Activated CD4-positive, alpha-beta T cell treated with anti-CD3 and anti-CD28 coated beads, Interleukin-2, amount 50 U/mL, for 16 hours (primary cell): ENCODE results near the gene BMP6.

Source experiments
- DNase-seq: peaks from one replicate; pipeline ENCODE4 v3.0.0-alpha.2; 2020

Gene BMP6

GRCh38 chr6:7747901-7748504 lies 22.1 kb downstream of the BMP6 start:
- no peak for DNase-seq

DNA sequence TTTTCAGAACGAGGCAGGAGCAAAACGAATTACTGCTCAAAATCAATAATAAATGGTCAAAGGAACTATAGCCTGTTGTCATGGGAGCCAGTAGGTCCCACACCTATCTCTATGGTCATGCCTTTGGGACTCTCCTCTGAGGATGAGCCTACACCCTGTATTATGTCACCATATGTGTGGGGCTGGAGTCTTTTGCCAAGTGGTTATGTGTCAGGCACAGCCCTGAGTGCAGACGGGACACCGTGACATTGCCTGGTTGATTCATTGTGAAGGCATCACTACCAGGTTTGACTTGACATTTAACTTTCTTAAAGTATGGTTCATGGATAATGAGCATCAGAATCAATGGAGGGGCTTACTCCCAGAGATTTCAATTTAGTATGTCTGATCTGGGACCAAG lies 23.6 kb downstream of the BMP6 start:
- DNase-seq: no peak

GRCh38 chr6:7750197-7750596 lies 24.3 kb downstream of the BMP6 start:
- DNase-seq: no peak

DNA sequence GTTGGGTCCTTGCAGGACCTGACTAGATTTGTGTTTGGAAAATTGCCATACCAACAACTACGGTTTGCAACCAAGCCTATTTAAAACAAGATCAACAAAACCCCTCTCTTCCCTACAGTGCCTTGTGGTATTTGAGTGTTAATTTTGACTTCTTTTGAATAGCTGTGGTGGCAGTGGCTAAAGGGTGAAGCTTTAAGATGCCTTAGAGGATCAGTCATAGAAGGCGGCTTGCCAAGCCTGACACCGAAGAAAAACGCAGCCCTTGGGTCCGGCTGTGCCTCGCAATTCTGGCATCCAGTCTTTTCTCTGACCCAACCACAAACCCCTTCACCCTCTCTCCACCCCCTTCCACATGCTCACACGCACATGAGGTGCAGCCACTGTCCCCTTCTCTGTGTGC lies 32.6 kb downstream of the BMP6 start:
- DNase-seq: no peak

GRCh38 chr6:7759320-7759719 lies 33.4 kb downstream of the BMP6 start:
- no peak for DNase-seq

DNA sequence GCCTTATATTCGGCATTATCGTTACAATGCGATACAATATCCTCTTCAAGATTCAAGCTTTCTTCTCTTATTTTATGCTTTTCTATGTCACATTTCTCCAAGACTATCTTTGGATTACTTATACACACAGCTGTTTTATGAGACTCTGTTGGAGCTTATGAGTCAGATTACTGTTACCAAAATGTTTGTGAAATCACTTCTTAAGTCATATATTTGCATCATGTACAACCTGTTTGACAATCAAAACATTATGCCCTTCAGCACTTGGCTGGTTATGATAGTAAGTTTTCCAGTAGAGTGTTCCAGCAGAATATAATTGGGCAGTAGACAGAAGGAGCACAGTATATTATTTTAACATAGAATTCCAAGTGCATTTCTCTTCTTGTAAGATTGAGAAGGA lies 35.2 kb downstream of the BMP6 start:
- DNase-seq: no peak

GRCh38 chr6:7762760-7763159 lies 36.9 kb downstream of the BMP6 start:
- no peak for DNase-seq

DNA sequence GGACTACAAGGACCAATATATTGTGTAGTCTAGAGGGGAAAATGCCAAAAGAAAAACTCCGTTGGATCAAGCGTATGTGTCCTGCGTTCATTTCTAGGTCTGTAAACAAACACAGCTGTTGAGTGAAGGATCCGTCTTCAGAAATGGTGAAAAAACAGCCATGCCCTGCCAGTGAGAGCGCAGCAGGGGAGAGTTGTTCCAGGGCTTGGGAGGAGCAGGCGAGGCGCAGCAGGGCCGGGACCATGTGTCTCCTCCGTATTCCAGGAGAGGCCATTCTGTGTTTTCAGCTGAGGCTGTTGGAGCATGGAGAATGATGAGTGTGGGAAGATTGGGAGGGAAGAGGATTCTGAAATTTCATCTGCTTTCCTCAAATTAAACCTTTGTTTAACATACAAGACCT lies 38.0 kb downstream of the BMP6 start:
- DNase-seq: no peak

DNA sequence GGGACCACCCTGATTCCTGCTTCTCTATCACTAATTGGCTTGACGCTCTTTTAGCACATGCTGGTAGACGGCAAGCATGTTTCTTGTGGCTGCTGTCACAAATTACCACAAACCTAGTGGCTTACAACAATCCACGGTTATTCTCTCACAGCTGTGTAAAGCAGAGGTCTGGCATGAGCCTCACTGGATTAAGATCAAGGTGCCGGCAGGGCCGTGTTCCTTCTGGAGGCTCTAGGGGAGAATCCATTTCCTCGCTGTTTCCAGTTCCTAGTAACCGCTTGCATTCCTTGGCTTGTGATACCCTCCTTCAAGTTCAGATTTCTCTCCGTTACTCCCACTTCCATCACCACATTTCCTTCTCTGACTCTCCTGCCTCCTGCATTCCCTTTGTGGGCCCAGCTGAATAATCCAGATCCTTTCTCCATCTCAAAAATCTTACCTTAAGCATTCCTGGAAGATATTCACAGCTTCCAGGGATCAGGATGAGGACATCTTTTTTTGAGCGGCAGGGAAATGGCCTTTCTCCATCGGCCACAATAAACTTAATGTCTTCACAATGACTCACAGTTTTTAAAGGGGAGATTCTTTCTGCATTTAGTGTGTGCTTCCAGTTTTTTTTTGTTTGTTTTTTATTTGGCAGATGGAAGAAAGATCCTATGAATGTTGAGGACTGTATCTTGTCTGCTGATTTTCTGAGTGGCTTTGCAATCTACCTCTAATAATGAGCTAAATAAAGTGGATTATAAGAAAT lies 39.9 kb downstream of the BMP6 start:
- no peak for DNase-seq

GRCh38 chr6:7769702-7770101 lies 43.8 kb downstream of the BMP6 start:
- no peak for DNase-seq

- no peak for DNase-seq
Measured at GRCh38 chr6:7770111-7770510, 44.2 kb downstream of the BMP6 start.

GRCh38 chr6:7770601-7771000 lies 44.7 kb downstream of the BMP6 start:
- DNase-seq: no peak

DNA sequence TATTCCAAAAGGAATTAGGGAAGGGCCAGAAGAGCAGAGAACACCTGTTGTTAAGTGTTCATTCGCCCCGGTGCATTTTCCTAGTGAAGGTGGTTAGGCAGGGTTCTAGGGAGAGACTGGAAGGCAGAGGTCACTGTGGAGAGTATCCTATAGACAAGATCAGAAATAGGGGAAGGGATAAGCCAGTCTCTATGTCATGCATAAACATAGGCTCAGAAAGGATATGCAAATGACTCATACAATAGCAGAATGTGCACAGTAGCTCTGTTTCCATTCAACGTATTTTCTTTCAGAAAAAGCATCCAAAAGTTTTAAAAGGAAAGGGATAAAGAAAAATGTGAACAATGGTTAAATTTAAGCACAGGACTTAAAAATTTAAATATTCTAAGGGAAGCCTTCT lies 47.4 kb downstream of the BMP6 start:
- no peak for DNase-seq

- DNase-seq: no peak
Measured at GRCh38 chr6:7773914-7774313, 48.0 kb downstream of the BMP6 start.

DNA sequence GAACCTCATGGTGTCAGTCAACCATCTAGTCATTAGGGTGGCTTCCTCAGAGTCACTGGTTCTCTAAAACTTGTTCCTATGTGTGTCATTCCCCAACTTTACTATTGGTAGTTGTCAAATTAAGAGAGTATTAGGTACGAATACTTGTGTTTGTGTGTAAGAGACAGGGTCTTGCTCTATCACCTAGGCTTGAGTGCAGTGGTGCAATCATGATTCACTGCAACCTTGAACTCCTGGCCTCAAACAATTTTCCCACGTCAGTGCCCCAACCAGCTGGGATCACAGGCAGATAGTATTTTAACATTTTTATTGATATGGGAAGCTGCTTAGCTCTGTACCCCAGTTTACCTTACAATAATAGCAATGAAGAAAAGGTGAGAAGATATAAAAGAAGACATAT lies 50.6 kb downstream of the BMP6 start:
- DNase-seq: no peak

GRCh38 chr6:7777074-7777473 lies 51.2 kb downstream of the BMP6 start:
- no peak for DNase-seq

DNA sequence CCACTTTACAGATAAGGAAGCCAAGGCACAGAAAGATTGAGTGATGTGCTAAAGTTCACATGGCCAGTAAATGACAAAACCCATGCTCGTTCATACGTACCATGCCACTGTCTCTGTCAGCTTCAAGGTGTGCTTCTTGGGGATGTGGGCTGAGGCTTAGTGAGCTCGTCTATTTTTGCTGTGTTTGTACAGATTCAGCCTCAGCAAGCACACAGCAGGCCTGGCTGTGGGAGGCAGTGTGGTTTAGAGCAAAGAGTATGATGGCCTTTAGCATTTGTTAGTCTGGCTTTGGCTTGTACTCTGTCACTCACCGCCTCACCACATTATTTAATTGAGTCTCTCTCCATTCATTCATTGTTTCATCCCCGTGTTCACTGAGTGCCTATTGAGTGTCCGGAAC lies 55.3 kb downstream of the BMP6 start:
- DNase-seq: no peak

DNA sequence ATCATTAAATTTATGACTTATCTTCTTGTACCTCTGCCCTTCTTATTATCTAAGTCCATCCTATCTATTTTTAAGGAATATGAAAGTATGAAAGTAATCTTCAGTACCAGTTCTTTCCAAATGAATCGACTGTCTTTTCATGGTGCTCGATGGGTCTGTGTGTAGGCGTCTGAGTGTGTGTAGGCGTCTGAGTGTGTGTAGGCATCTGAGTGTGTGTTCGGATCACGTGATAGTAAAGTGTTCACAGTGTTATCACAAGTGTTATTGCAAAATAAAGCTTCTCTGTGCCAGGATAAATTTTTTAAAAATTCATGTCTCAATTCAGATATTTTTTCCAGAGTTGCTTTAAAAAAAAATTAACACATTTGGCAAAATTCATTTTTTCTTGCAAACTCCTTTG lies 58.3 kb downstream of the BMP6 start:
- DNase-seq: no peak

DNA sequence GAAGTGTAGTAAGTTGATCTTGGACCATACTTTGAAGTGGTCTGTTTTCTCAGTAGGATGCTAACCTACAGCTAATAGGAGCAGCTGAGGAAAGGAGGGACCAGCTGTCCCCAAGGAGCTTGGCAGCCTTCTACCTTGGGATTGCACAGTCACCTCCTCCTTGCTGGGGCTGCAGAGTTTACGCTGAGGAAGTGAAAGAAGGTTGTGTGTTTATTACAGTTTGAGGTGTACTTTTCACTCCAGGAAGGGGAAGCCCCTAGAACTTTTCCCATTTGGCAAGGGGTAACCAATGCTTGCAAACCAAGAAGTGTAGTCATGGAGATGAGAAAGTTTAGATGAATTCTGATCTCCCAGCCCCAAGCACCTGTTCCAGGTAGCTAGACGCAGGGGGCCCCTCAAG lies 58.8 kb downstream of the BMP6 start:
- no peak for DNase-seq

DNA sequence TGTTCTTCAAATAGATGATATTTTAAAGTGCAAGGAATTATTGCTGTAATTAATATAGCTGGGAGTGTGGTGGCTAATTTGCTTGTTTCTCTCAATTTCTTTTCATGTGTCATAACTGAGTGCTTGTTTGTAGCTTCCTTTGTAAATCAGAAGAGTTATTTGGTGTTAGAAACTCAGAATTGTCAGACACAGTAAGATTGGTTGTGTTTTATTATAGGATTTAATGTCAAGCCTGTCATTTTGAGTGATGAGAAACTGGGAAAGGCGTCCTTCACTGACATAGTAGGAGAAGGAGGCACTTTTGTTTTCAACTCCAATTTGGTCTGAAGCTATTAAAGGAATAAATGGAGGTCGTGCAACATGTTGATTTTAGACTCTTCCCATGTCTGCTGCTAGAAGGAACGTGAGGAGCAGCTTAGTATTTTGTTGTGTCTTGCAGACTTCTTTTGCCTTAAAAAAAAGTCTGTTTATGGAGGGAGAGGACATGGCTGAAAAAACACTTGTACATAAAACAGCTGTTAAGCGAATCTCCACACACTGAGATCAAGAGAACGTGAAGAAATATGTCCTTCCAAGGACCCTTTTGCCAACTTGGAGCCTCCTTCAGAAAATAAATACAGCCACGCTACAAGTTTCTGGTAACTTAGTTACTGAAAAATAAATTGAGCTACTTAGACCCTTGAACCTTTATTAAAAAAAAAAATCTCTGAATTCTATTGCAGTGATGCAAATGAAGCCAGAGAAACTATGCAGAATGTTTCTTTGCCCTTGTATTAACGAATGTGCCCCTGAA lies 59.5 kb downstream of the BMP6 start:
- DNase-seq: no peak

- DNase-seq: no peak
Measured at GRCh38 chr6:7786214-7786661, 60.3 kb downstream of the BMP6 start.

DNA sequence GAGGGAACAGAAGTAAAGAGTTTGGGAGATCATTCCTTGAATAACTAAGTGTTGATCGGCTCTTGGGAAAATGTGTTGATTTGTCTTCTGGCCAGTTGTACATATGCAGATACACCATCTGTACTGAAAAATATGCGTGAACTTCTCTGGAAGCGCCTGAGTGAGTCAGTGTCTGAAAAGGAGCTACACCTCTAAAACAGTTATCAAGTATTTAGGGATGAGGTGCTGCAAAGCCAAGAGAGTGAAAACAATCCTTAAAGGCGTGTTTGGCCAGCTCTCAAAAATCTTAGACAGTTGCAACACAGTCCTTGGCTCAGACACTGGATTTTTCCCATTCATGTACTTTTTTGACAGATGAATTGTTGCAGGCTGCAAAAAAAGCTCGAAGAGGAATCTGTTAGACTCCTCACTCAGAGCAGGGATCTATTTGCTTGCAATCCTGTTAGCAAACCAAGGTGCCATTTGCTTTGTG lies 61.3 kb downstream of the BMP6 start:
- DNase-seq: no peak

DNA sequence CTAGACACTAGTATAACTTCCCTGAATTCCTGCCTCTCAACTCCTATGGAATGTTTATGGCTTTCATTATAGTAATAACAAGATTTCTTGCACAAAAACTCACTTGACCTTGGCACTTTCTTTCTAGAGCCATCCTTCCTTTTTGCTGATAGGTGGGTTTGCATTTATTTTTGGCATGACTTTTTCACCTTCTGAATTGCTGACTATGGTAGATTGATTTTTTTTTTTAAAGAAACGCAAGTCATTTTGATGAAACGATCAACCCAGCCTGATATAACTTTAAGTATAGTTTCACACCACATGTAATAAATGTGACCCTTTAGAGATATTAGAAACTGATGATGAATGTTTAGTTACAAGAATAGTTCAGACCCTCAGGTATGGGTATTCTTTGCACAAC lies 61.8 kb downstream of the BMP6 start:
- no peak for DNase-seq

- DNase-seq: no peak
Measured at GRCh38 chr6:7794509-7794908, 68.6 kb downstream of the BMP6 start.
